Measurements from ENCODE around the gene PRPF31. TPM values are rescaled to one million over a fixed set of nuclear protein-coding genes. Genes with fewer than 3 reads are reported as not detected.
A peak's percentile ranks its signal among the peaks of the same experiment; 100 is the strongest.

Gene PRPF31
- total RNA-seq, 1 donor from 2014 or later: 43.5 TPM

DNA sequence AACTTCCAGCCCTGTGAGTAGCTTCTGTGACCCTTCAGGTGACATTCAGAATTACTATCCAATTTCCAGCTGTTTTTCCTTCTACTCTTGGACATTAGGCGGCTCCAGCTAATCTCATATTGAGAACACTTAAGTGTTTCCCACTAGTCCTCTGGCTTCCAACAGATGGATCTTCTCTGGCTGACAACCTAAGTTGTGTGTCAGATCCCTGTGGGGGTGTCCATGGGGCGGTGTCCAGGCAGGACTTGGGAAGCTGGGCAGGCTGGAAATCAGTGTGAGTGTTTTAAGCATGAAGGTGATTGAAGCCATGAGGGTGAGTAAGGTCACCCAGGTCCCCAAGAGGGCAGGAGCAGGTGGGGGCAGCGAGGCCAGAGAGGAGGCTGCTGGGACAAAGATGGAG is 32.1 kb downstream of the PRPF31 start:
- no peak for TF ChIP-seq CTCF (IDR thresholded peaks at IDR 0.05)
- no peaks in the 10 kb centered on the region for H3K9me3 ChIP-seq
- no peak overlapping the region for H3K4me3 ChIP-seq
- no peak for DNase-seq
- H3K27me3 ChIP-seq (ENCODE audit: low read depth): no peaks in the 10 kb centered on the region
- H3K36me3 ChIP-seq: peaks cover 100% of the 10 kb centered on the region
- intact Hi-C loops (cut with DNase I): no loop called here
- ATAC-seq: no peak
- H3K4me1 ChIP-seq: no peaks in the 10 kb centered on the region
- no peak overlapping the region for H3K27ac ChIP-seq

DNA sequence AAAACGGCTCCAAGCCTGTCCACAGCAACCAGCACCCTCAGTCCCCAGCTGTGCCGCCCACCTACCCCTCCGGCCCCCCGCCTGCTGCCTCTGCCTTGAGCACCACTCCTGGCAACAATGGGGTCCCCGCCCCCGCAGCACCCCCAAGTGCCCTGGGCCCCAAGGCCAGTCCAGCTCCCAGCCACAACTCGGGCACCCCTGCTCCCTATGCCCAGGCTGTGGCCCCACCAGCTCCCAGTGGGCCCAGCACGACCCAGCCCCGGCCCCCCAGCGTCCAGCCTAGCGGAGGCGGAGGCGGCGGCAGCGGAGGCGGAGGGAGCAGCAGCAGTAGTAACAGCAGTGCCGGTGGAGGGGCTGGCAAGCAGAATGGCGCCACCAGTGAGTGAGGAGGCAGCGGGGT is 32.6 kb downstream of the PRPF31 start:
- intact Hi-C loops (cut with DNase I): no loop called here

GRCh38 chr19:54149021-54149812 is 33.7 kb downstream of the PRPF31 start:
- Histone ChIP-seq H3K36me3 (peaks cover 100% of the 10 kb centered on the region), H3K9me3 (no peaks in the 10 kb centered on the region), H3K4me3 (no peak overlapping the region), H3K4me1 (no peaks in the 10 kb centered on the region), H3K27ac (no peak overlapping the region), H3K27me3 (ENCODE audit: low read depth) (no peaks in the 10 kb centered on the region)
- no peak for ATAC-seq
- no peak for TF ChIP-seq CTCF (IDR thresholded peaks at IDR 0.05)
- DNase-seq: no peak
- intact Hi-C loops (cut with DNase I): no loop called here

More for the DNA sequence above, 32.6 kb downstream of the PRPF31 start:
- Histone ChIP-seq H3K36me3 (peaks cover 100% of the 10 kb centered on the region), H3K9me3 (no peaks in the 10 kb centered on the region), H3K27ac (peak overlapping the region; percentile 18), H3K27me3 (ENCODE audit: low read depth) (no peaks in the 10 kb centered on the region), H3K4me1 (no peaks in the 10 kb centered on the region), H3K4me3 (no peak overlapping the region)
- DNase-seq: no peak
- no peak for TF ChIP-seq CTCF (IDR thresholded peaks at IDR 0.05)
- ATAC-seq: no peak

GRCh38 chr19:54151362-54152035 is 35.9 kb downstream of the PRPF31 start:
- ATAC-seq: no peak
- TF ChIP-seq CTCF (IDR thresholded peaks at IDR 0.05): no peak
- H3K4me1 ChIP-seq: no peaks in the 10 kb centered on the region
- no peaks in the 10 kb centered on the region for H3K27me3 ChIP-seq (ENCODE audit: low read depth)
- H3K9me3 ChIP-seq: no peaks in the 10 kb centered on the region
- no peak for DNase-seq
- H3K4me3 ChIP-seq: no peak overlapping the region
- peaks cover 100% of the 10 kb centered on the region for H3K36me3 ChIP-seq
- H3K27ac ChIP-seq: no peak overlapping the region
- intact Hi-C loops (cut with DNase I): no loop called here

- Histone ChIP-seq H3K4me1 (no peaks in the 10 kb centered on the region), H3K9me3 (no peaks in the 10 kb centered on the region), H3K27ac (no peak overlapping the region), H3K4me3 (no peak overlapping the region), H3K27me3 (ENCODE audit: low read depth) (no peaks in the 10 kb centered on the region), H3K36me3 (peaks cover 100% of the 10 kb centered on the region)
- no peak for ATAC-seq
- no peak for TF ChIP-seq CTCF (IDR thresholded peaks at IDR 0.05)
- intact Hi-C loops (cut with DNase I): no loop called here
- DNase-seq: no peak
These were observed 36.7 kb downstream of the PRPF31 start for GRCh38 chr19:54152267-54152666.
